ENCODE data around the gene TCHHL1. TPM values are rescaled to one million over a fixed set of nuclear protein-coding genes. Genes with fewer than 3 reads are reported as not detected.

The TCHHL1 gene
- total and polyA plus RNA-seq, 9 of the 15 experiments (the other 6 are each of a cell fraction or from before 2014, with no cell fraction given): not detected

- no peak for TF ChIP-seq ZNF408 (CRISPR knock-in tag; IDR thresholded peaks at IDR 0.05; ENCODE audit: low read depth)
- TF ChIP-seq TEAD1 (CRISPR knock-in tag; IDR thresholded peaks at IDR 0.05): no peak
- TF ChIP-seq PREB (CRISPR knock-in tag; IDR thresholded peaks at IDR 0.05): no peak
- peak; percentile 89 for TF ChIP-seq POLR2H (tag; IDR thresholded peaks at IDR 0.05; ENCODE audit: low read depth)
- TF ChIP-seq PTTG1 (tag; IDR thresholded peaks at IDR 0.05; ENCODE audit: low read depth): no peak
- no peak for TF ChIP-seq NFE2 (IDR thresholded peaks at IDR 0.05; ENCODE audit: low read depth)
- TF ChIP-seq CTBP1 (IDR thresholded peaks at IDR 0.05; ENCODE audit: borderline replicate concordance): peak; percentile 63; the same call in 1 of the 2 replicates
- no peak for TF ChIP-seq STAG1 (CRISPR knock-in tag; IDR thresholded peaks at IDR 0.05; ENCODE audit: borderline replicate concordance)
- TF ChIP-seq RBM39 (optimal IDR thresholded peaks at IDR 0.05; ENCODE audit: low read depth, low read length): no peak
- no peak for TF ChIP-seq MIER1 (IDR thresholded peaks at IDR 0.05; ENCODE audit: low read depth)
- no peak for TF ChIP-seq E2F3 (CRISPR knock-in tag; IDR thresholded peaks at IDR 0.05)
- no peak for TF ChIP-seq HOXB6 (CRISPR knock-in tag; IDR thresholded peaks at IDR 0.05; ENCODE audit: borderline replicate concordance)
- peak; percentile 12 for TF ChIP-seq NEUROD1 (IDR thresholded peaks at IDR 0.05; ENCODE audit: borderline replicate concordance, low read depth, low read length, partially characterized antibody)
- TF ChIP-seq ZBTB8A (IDR thresholded peaks at IDR 0.05; ENCODE audit: partially characterized antibody): no peak
- no peak for TF ChIP-seq NRF1 (conservative IDR thresholded peaks at IDR 0.05 in 1 of 2, IDR thresholded peaks at IDR 0.05 in 1 of 2)
- 0 out of 4 replicates have a peak, but pooled peaks of 1 of the 2 experiments have one; percentile 19 for TF ChIP-seq NONO (IDR thresholded peaks at IDR 0.05; ENCODE audit: low read depth in 2 of 2, low read length in 1 of 2)
- no peak for TF ChIP-seq PHB2 (IDR thresholded peaks at IDR 0.05; ENCODE audit: low read depth)
- TF ChIP-seq CEBPB (tag; IDR thresholded peaks at IDR 0.05): peak; percentile 86
- no peak for TF ChIP-seq TSC22D4 (tag; IDR thresholded peaks at IDR 0.05)
- 0 out of 2 replicates have a peak, but pooled peaks have one; percentile 56 for TF ChIP-seq HDAC8 (tag; IDR thresholded peaks at IDR 0.05)
- TF ChIP-seq KLF13 (tag; IDR thresholded peaks at IDR 0.05; ENCODE audit: borderline replicate concordance, low read depth): no peak
- no peak for TF ChIP-seq USF1 (CRISPR knock-in tag; IDR thresholded peaks at IDR 0.05)
- no peak for TF ChIP-seq NFXL1 (CRISPR knock-in tag; IDR thresholded peaks at IDR 0.05)
- TF ChIP-seq SMARCA4 (IDR thresholded peaks at IDR 0.05): peak; percentile 69; the same call in 1 of the 2 replicates
- no peak for TF ChIP-seq ZBTB26 (CRISPR knock-in tag; IDR thresholded peaks at IDR 0.05)
- no peak for TF ChIP-seq DLX4 (CRISPR knock-in tag; IDR thresholded peaks at IDR 0.05)
These were observed 54.0 kb downstream of the TCHHL1 start (continued) for GRCh38 chr1:152034654-152035538.
